ENCODE results near the gene GARNL3. TPM values are rescaled to one million over a fixed set of nuclear protein-coding genes. Genes with fewer than 3 reads are reported as not detected.

GARNL3 gene
- total RNA-seq, 4 donors from 2014 or later: 11.9 to 19.1 (median 16.5) TPM

DNA sequence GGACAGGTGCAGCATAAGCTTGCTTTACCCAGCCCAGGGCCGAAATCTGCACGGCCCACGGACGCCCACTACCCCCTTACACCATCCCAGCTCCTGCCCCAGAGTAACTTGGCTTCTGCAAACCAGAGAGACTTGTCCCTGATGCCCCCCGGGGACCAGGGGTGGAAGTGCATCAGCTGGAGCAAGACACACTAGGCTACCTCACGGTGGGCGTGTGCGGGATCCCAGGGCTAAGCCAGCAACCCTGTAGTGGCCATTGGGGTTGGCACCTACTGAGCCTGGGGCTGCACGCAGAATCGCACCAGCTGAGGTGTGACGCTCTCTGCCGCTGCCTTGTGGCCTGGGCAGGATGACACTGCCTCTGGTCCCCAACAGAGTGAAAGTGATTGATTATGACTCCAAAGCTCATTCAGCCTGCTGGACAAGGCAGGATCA lies 153.5 kb downstream of the GARNL3 start:
- intact Hi-C loops (cut with DNase I; ENCODE audit: low total_unique reads): no loop called here
- TF ChIP-seq, protein P1, sequence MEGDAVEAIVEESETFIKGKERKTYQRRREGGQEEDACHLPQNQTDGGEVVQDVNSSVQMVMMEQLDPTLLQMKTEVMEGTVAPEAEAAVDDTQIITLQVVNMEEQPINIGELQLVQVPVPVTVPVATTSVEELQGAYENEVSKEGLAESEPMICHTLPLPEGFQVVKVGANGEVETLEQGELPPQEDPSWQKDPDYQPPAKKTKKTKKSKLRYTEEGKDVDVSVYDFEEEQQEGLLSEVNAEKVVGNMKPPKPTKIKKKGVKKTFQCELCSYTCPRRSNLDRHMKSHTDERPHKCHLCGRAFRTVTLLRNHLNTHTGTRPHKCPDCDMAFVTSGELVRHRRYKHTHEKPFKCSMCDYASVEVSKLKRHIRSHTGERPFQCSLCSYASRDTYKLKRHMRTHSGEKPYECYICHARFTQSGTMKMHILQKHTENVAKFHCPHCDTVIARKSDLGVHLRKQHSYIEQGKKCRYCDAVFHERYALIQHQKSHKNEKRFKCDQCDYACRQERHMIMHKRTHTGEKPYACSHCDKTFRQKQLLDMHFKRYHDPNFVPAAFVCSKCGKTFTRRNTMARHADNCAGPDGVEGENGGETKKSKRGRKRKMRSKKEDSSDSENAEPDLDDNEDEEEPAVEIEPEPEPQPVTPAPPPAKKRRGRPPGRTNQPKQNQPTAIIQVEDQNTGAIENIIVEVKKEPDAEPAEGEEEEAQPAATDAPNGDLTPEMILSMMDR (IDR thresholded peaks at IDR 0.05): no peak
- no peak for TF ChIP-seq POLR2A (IDR thresholded peaks at IDR 0.05)
- no peak overlapping the region for H3K4me3 ChIP-seq (ENCODE audit: low read depth, poor library complexity, severe bottlenecking)
- DNase-seq (ENCODE audit: low spot score in 2 of 2): no peak
- WGBS, 2 donors: 58 to 68% methylated on average over 12 of the region's 12 CpGs

DNA sequence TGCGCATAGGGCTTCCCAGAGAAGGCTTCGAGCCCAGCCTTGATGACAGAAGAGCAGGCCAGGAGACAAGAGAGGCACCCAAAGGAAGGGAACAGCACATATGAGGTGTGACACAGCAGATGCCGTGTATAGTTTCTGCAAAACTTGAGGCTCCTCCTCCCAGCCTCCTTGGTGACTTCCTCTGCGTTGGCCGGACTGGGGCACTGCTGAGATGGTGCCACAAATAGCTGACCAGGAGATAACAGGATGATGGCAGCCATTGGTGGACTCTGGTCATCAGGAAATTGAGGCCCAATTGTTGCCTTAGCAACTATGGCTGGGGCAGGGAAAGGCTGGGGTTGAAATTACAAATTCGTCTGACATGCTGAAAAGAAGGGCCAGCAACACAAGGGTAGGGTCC lies 154.8 kb downstream of the GARNL3 start:
- intact Hi-C loops (cut with DNase I; ENCODE audit: low total_unique reads): no loop called here
- TF ChIP-seq POLR2A (IDR thresholded peaks at IDR 0.05): no peak
- TF ChIP-seq, protein P1 (IDR thresholded peaks at IDR 0.05): no peak
- H3K4me3 ChIP-seq (ENCODE audit: low read depth, poor library complexity, severe bottlenecking): no peak overlapping the region
- 85 to 93% methylated on average over 6 of the region's 6 CpGs for WGBS, 2 donors
- no peak for DNase-seq (ENCODE audit: low spot score in 2 of 2)

DNA sequence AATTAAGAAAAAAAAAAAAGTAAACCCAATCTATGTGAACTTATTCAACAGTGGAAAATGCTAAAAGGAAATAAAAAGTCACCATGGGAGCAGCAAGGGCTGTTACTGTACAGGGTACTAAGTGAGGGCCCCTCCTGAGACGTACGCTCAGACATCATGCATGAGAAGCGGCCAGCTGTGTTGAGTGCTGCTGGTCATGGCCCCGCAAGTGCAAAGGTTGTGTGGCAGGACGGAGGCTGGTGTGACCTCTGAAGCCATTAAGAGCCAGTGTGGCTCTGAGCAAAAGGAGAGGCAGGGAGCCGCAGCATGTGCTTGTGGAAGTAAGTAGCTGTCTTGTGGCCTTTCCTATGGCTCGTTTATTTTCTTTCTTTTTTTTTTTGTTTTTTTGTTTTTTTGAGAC lies 156.5 kb downstream of the GARNL3 start:
- WGBS, 2 donors: 88 to 92% methylated on average over 7 of the region's 7 CpGs
- DNase-seq (ENCODE audit: low spot score in 2 of 2): no peak
- intact Hi-C loops (cut with DNase I; ENCODE audit: low total_unique reads): no loop called here
- no peak for TF ChIP-seq POLR2A (IDR thresholded peaks at IDR 0.05)
- no peak overlapping the region for H3K4me3 ChIP-seq (ENCODE audit: low read depth, poor library complexity, severe bottlenecking)

DNA sequence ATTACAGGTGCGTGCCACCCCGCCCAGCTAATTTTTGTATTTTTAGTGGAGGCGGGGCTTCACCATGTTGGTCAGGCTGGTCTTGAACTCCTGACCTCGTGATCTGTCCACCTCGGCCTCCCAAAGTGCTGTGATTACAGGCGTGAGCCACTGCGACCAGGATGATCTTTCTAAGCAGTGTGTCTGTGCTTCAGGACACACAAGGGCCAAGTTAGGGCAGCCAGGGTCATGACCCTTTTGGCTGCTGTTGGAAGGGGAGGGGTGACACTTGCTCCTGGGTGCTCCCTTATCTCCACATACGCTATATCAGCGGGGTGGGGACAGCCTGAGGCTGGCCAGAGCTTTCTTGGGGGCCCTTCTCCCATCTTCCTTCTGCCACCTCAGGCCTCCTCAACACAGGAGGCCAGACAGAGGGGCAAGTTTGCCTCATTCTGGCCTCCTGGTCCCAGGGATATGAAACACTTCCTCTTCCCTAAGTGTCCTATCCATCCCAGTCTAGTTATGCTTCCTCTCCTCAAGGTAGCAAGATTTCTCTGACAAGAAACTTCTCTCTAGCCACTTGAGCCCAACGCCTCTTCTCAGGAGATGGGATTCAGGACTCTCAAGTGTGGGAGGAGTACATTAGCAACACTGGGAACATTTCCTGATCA lies 157.7 kb downstream of the GARNL3 start:
- intact Hi-C loops (cut with DNase I; ENCODE audit: low total_unique reads): no loop called here
- no peak for TF ChIP-seq POLR2A (IDR thresholded peaks at IDR 0.05)
- TF ChIP-seq, protein P1 (IDR thresholded peaks at IDR 0.05): no peak
- no peak overlapping the region for H3K4me3 ChIP-seq (ENCODE audit: low read depth, poor library complexity, severe bottlenecking)
- no peak for DNase-seq (ENCODE audit: low spot score in 2 of 2)
- WGBS, 2 donors: 89 to 93% methylated on average over 10 of the region's 10 CpGs

DNA sequence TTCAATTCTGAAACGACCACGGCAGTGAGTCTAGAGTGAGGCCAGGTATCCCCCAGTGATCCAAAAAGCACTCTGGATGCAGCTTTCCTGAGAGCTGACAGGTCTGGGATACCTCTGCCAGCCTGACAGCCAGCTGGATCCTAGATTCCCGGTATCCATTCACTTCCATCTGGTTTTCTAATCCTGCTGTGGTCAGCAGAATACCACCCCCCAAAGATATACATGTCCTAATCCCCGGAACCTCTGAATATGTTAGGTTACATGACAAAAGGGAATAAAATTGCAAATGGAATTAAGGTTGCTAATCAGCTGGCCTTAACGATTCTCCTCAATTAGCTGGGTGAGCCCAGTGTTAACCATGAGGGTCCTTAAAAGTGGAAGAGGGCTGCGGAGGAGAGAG lies 158.2 kb downstream of the GARNL3 start:
- H3K4me3 ChIP-seq (ENCODE audit: low read depth, poor library complexity, severe bottlenecking): no peak overlapping the region
- no peak for TF ChIP-seq POLR2A (IDR thresholded peaks at IDR 0.05)
- TF ChIP-seq, protein P1 (IDR thresholded peaks at IDR 0.05): no peak
- intact Hi-C loops (cut with DNase I; ENCODE audit: low total_unique reads): no loop called here
- DNase-seq (ENCODE audit: low spot score in 2 of 2): no peak
- 63% methylated on average over 6 of the region's 6 CpGs for WGBS, 2 donors

DNA sequence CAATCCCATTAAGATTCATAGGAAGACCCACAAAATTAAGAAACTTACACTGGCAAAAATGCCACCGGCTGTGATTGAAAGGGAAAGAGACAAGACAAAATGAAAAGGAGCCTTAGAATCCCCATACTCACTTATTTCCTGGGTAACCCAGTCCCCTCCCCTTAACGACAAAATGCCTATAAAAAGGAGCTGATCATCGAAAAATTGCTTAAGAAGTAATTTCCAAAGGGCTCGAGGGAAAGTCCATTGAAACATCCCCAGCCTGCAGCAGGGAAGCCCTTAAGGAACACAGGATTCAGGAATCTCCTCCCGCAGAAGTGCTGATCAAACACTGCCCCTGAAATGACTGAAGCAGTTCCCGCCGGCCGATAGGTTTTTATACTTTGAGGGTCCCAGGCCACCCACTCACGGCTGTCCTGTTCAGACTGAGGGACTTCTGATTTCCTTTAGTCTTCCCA lies 158.9 kb downstream of the GARNL3 start:
- peak overlapping the region; percentile 86 for H3K4me3 ChIP-seq (ENCODE audit: low read depth, poor library complexity, severe bottlenecking)
- intact Hi-C loops (cut with DNase I; ENCODE audit: low total_unique reads): no loop called here
- 1% methylated on average over 9 of the region's 9 CpGs for WGBS, 2 donors
- DNase-seq (ENCODE audit: low spot score in 2 of 2): no peak
- TF ChIP-seq POLR2A (IDR thresholded peaks at IDR 0.05): no peak
- TF ChIP-seq, protein P1 (IDR thresholded peaks at IDR 0.05): no peak
